GM19193 (cell line): ENCODE results near the gene TTN.

Source experiments
- POLR2A ChIP-seq: IDR thresholded peaks from 4 replicates; pipeline ENCODE4 v1.6.1; 2011; ENCODE audit not compliant: insufficient read depth, insufficient read length; ENCODE audit errors: extremely low read depth

Gene TTN

DNA sequence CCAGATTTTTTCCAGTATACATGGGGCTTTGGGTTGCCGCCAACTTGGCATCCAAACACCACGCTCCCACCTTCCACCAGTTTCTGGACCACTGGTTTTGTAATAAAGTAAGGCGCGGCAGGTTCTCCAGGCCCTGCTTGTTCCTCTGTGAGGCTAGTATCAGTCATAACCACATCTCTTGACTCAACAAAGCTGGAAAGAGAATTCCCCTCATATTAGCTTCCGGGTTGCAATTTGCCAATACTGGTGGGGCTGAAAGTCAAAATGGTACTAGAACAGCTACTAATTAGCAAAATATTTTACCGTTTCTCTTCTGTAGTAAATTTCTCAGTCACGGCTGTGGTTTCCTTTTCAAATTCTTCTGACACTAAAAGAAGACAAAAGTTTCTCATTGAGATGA is 25.0 kb downstream of the TTN start:
- TF ChIP-seq POLR2A: no peak

GRCh38 chr2:178777577-178777976 is 29.6 kb downstream of the TTN start:
- TF ChIP-seq POLR2A: no peak

DNA sequence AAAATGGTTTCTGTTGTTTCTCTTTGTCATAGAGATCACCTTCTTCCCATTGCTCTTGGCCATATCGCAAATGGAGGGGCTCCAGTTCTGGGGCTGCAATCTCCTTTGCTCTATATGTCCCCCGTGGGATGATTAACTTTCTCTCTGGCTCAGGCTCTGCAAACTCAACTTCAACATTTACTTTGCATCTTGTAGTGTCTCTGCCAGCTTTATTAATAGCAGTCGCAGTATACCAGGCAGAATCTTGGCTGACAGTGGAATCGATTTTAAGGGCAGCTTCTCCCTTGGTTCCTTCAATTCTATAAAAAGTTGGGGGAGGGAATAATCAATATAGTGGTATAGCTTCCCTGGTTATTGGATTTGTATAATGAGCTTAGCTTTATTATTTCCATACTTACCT is 30.5 kb downstream of the TTN start:
- no peak for TF ChIP-seq POLR2A

DNA sequence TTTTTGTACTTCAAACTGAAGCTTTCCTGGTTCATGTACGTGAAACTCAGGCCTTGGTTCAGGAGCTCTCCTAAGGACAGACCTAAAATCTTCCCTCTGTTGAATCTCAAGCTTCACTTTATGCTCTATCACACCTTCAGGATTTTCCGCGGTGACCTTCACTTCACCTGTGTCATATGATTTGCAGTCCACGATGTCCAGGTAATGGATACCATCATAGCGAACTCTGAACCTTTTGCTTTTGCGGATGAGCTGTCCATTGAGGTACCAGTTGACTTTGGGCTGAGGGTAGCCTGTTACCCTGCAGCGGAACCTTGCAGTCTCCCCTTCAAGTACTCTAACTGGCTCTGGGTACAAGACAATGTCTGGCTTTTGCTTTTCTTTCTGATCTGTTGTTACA is 31.2 kb downstream of the TTN start:
- TF ChIP-seq POLR2A: no peak

DNA sequence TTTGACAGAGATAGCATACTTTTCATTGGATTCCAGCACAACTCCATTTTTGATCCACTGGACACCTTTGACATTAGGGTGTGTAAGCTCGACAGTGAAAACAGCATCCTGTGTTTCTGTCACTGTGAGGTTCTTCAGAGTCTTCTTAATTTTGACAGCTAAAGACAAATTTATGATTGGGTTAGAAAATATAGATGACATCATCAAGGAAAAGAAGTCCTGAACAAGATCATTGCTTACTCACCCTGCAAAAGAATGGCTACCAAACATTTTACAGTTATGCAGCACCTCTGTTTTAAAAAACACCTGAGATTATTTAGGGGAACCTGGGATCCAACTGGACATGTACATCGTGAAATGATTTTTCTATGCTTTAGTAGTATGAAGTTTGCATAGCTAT is 36.7 kb downstream of the TTN start:
- TF ChIP-seq POLR2A: no peak

GRCh38 chr2:178767094-178768060 is 39.8 kb downstream of the TTN start:
- TF ChIP-seq POLR2A: no peak

GRCh38 chr2:178764097-178764496 is 43.1 kb downstream of the TTN start:
- TF ChIP-seq POLR2A: no peak

GRCh38 chr2:178761759-178762371 is 45.4 kb downstream of the TTN start:
- no peak for TF ChIP-seq POLR2A

GRCh38 chr2:178756843-178757242 is 50.4 kb downstream of the TTN start:
- TF ChIP-seq POLR2A: no peak

DNA sequence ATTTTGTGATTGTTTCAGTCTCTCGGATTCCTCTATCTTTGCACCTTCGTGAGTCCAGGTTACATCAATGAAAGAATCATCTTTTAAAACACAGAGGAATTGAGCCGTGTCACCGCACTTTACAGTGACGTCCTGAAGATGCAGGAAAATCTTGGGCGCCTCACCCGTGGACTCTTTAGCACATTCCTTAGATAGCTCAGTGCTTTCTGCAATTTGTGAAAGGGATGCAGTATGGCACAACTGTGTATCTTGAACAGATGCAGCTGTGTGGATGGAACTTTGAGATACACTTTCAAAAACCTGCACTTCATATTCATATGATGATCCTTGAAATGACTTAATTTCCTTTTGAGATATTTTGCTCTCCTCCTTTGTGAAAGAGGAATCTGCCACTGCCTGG is 50.9 kb downstream of the TTN start:
- no peak for TF ChIP-seq POLR2A

DNA sequence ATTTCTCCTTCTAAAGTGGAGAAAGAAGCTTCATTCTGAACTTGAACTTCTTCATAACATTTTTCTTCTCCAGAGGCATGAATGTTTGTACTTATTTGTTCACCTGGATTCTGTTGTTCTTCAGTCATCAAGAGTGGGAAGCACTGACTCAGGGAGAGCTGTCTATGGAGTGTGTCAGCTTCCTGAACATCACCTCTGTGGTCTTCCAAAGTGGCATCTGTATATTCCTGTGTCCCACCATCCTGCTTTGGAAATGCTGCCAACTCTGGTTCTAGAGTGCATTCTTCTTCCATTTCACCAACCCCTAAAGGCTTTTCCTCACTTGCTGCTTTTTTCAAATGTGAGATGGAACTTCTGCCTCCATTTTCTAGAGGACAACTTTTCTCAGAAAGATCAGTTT is 59.5 kb downstream of the TTN start:
- TF ChIP-seq POLR2A: no peak

- TF ChIP-seq POLR2A: no peak
These were observed 72.7 kb downstream of the TTN start for GRCh38 chr2:178734518-178734917.

- TF ChIP-seq POLR2A: no peak
These were observed 73.2 kb downstream of the TTN start for GRCh38 chr2:178733975-178734374.

DNA sequence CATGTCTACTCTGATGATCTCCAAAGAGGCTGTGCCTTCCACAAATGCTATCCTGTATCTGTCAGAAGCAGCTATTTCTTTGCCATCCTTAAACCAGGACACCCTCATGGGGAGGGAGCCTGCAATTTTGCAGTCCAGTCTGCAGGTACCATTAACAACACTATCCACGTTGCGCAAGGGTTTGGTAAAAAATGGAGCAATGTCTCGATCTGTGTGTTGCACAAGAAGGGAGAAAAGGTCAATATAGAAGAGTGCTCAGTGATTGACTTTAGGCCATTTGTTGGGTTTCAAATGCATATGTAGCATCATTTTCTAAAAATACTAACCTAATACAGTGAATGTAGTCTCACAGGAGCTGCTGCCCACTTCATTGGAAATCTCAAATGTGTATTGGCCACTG is 74.3 kb downstream of the TTN start:
- TF ChIP-seq POLR2A: no peak

GRCh38 chr2:178731300-178731699 is 75.9 kb downstream of the TTN start:
- no peak for TF ChIP-seq POLR2A

GRCh38 chr2:178730049-178730448 is 77.2 kb downstream of the TTN start:
- no peak for TF ChIP-seq POLR2A
